CD8-positive, alpha-beta memory T cell (primary cell): Measurements from ENCODE around the gene SLC25A1. TPM values are rescaled to one million over a fixed set of nuclear protein-coding genes. Genes with fewer than 3 reads are reported as not detected.

Experiments
- CTCF ChIA-PET: fragments of 350-600 bp; sonication (Branson Sonifier 250); formaldehyde crosslinking; loops from one replicate; lab custom pipeline; 2021; ENCODE audit warnings: antibody characterized with exemption; lab: Charles Lee
- POLR2A ChIA-PET: fragments of 350-600 bp; sonication (Branson Sonifier 250); formaldehyde crosslinking; loops from one replicate; lab custom pipeline; 2021; ENCODE audit warnings: antibody characterized with exemption; lab: Charles Lee
- DNase-seq, 5 donors: peaks; one replicate each; pipeline versions ENCODE4 v3.0.0 to v3.0.0-alpha.2; 2020 to 2022; ENCODE audit warnings: mixed read lengths in 1 of 5
- H3K27ac ChIP-seq: one replicate; pipeline ENCODE4 v1.7.0; 2013; ENCODE audit warnings: low read depth, mild to moderate bottlenecking, low read length, moderate library complexity
- H3K27me3 ChIP-seq: 2 replicates; pipeline ENCODE4 v1.7.0; 2013; ENCODE audit warnings: low read length, mild to moderate bottlenecking; ENCODE audit not compliant: insufficient read depth, poor library complexity, severe bottlenecking
- H3K36me3 ChIP-seq: 2 replicates; pipeline ENCODE4 v1.7.0; 2013; ENCODE audit warnings: mild to moderate bottlenecking, low read length, moderate library complexity; ENCODE audit not compliant: insufficient read depth
- H3K4me1 ChIP-seq: 2 replicates; pipeline ENCODE4 v1.7.0; 2013; ENCODE audit warnings: mild to moderate bottlenecking, low read length, moderate library complexity; ENCODE audit not compliant: insufficient read depth
- H3K4me3 ChIP-seq: 2 replicates; pipeline ENCODE4 v1.7.0; 2013; ENCODE audit warnings: mild to moderate bottlenecking, low read length
- H3K9me3 ChIP-seq: 2 replicates; pipeline ENCODE4 v1.7.0; 2013; ENCODE audit warnings: mild to moderate bottlenecking, low read length
- H3K27ac Mint-ChIP-seq, 8 donors: one replicate each; pipeline ENCODE4 v1.8.0; 2020 to 2021; ENCODE audit warnings: mixed read lengths in 8 of 8, mild to moderate bottlenecking in 6 of 8, inconsistent platforms in 3 of 8, moderate library complexity in 3 of 8
- H3K27me3 Mint-ChIP-seq, 2 donors: one replicate each; pipeline ENCODE4 v1.8.0; 2020 to 2021; ENCODE audit warnings: mixed read lengths in 2 of 2, mild to moderate bottlenecking in 1 of 2, moderate library complexity in 1 of 2
- H3K36me3 Mint-ChIP-seq, 3 donors: one replicate each; pipeline ENCODE4 v1.8.0; 2020 to 2021; ENCODE audit warnings: mixed read lengths in 3 of 3, inconsistent platforms in 1 of 3, mild to moderate bottlenecking in 1 of 3
- H3K4me1 Mint-ChIP-seq, 3 donors: one replicate each; pipeline ENCODE4 v1.8.0; 2020 to 2021; ENCODE audit warnings: mixed read lengths in 3 of 3, inconsistent platforms in 1 of 3, mild to moderate bottlenecking in 1 of 3
- H3K4me3 Mint-ChIP-seq, 7 donors: one replicate each; pipeline ENCODE4 v1.8.0; 2020 to 2021; ENCODE audit warnings: mixed read lengths in 7 of 7, mild to moderate bottlenecking in 6 of 7, moderate library complexity in 4 of 7, inconsistent platforms in 2 of 7
- H3K9me3 Mint-ChIP-seq, 5 donors: one replicate each; pipeline ENCODE4 v1.8.0; 2020 to 2022; ENCODE audit warnings: mixed read lengths in 5 of 5, mild to moderate bottlenecking in 3 of 5, moderate library complexity in 2 of 5, inconsistent platforms in 1 of 5
- polyA plus RNA-seq: library from polyadenylated mRNA; unstranded; fragments of 300-500 nt; fragmentation: Illumina TruSeq; gene quantifications from one replicate; pipeline ENCODE4 v1.2.3, GENCODE V29; 2021
- total RNA-seq, 2 experiments: library from RNA; stranded (reverse); gene quantifications; one replicate each; pipeline ENCODE4 v1.2.3, GENCODE V29; 2021

The SLC25A1 gene
- total and polyA plus RNA-seq, 3 experiments from 2014 or later: 42.4 to 69.9 (median 44.7) TPM

DNA sequence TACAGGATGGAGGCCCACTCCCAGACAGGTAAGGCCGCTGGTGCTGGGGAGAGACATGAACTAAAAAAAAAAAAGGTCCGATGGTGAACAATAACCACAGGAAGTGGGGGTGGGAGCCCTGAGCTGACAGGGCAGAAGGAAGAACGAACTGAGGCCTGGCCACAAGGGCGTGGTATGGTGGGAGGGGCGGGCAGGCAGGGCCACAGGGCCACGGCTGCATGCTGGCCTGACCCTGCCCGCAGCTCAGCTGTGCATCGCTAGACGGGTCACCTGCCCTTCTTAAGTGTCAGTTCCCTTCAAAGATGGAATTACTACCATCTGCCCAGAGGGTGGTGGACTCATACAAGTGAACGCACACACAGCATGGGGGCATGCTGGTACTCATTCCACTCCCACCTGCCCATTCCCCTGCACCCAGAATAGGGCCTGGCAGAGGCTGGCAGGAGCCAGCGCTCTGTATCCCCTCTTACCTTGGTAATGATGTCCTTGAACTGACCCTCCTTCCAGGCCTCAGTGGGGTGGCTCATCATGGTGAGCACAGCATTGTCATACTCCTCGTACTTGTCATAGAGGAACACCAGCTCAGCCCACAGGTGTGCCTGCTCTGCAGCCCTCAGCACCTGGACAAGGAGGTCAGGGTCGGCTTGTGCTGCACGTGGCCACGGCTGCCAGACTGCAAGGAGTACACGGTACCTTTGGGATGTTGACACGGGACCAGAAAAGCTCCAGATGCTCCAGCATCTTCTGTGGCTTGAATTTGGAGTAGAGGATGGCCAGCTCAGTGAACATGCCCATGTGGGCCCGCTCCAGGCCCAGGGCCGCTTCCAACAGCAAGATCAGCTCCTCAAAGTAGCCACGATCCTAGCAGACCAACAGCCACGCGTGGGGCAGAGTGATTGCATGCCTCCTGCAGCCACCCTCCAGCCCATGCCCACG is 17.5 kb upstream of the SLC25A1 start:
- Histone ChIP-seq H3K27ac (no peak overlapping the region), H3K36me3 (no peaks in the 10 kb centered on the region), H3K4me1 (peaks cover 9% of the 10 kb centered on the region), H3K27me3 (no peaks in the 10 kb centered on the region), H3K4me3 (no peak overlapping the region), H3K9me3 (no peaks in the 10 kb centered on the region)
- H3K27ac Mint-ChIP-seq: peak overlapping the region in 3 of 8 donors; percentile 54 to 59 (median 56)
- CTCF ChIA-PET: interaction anchor here (1.6 kb wide), 1 partner anchor 52 kb away, joined by 6 read pairs; the partner anchor contains the start of gene ESS2
- no peak for DNase-seq
- H3K4me3 Mint-ChIP-seq: peak overlapping the region in 3 of 7 donors; percentile 19 to 71 (median 26)
- peaks cover 14 to 25% (median 18%) of the 10 kb centered on the region in 3 donors for H3K4me1 Mint-ChIP-seq
- H3K27me3 Mint-ChIP-seq: peaks cover 3 to 15% of the 10 kb centered on the region in 2 donors
- peaks cover 0 to 2% (median 0%) of the 10 kb centered on the region in 3 donors for H3K36me3 Mint-ChIP-seq
- no peaks in the 10 kb centered on the region for H3K9me3 Mint-ChIP-seq
- POLR2A ChIA-PET: no interaction called here

GRCh38 chr22:19194766-19195536 is 16.4 kb upstream of the SLC25A1 start:
- H3K27me3 ChIP-seq: no peaks in the 10 kb centered on the region
- CTCF ChIA-PET: interaction anchor here (1.6 kb wide), 1 partner anchor 51 kb away, joined by 6 read pairs; the partner anchor contains the start of gene ESS2
- Mint-ChIP-seq H3K4me3 (no peak overlapping the region), H3K27ac (peak overlapping the region in 3 of 8 donors; percentile 12 to 61 (median 59)), H3K36me3 (peaks cover 0 to 2% (median 0%) of the 10 kb centered on the region in 3 donors), H3K4me1 (peaks cover 14 to 25% (median 18%) of the 10 kb centered on the region in 3 donors), H3K9me3 (no peaks in the 10 kb centered on the region), H3K27me3 (peaks cover 3 to 15% of the 10 kb centered on the region in 2 donors)
- DNase-seq: no peak
- POLR2A ChIA-PET: no interaction called here
- no peak overlapping the region for H3K4me3 ChIP-seq
- H3K9me3 ChIP-seq: no peaks in the 10 kb centered on the region
- H3K4me1 ChIP-seq: peaks cover 9% of the 10 kb centered on the region
- H3K36me3 ChIP-seq: no peaks in the 10 kb centered on the region
- H3K27ac ChIP-seq: no peak overlapping the region

DNA sequence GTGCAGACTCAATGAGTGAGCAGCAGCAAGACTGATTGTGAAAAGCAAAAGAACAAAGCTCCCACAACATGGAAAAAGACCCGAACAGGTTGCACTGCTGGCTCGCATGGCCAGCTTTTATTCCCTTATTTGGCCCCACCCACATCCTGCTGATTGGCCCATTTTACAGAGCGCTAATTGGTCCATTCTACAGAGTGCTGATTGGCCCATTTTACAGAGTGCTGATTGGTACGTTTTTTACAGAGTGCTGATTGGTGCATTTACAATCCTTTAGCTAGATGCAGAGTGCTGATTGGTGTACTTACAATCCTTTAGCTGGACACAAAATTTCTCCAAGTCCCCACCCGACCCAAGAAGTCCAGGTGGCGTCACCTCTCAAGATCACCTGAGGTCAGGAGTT is 15.3 kb upstream of the SLC25A1 start:
- no peaks in the 10 kb centered on the region for H3K36me3 ChIP-seq
- Mint-ChIP-seq H3K27me3 (peaks cover 3 to 15% of the 10 kb centered on the region in 2 donors), H3K36me3 (peaks cover 0 to 2% (median 0%) of the 10 kb centered on the region in 3 donors), H3K4me3 (no peak overlapping the region), H3K4me1 (peaks cover 14 to 25% (median 18%) of the 10 kb centered on the region in 3 donors), H3K27ac (no peak overlapping the region), H3K9me3 (no peaks in the 10 kb centered on the region)
- H3K9me3 ChIP-seq: no peaks in the 10 kb centered on the region
- H3K4me3 ChIP-seq: no peak overlapping the region
- CTCF ChIA-PET: no interaction called here
- POLR2A ChIA-PET: no interaction called here
- H3K27ac ChIP-seq: no peak overlapping the region
- no peaks in the 10 kb centered on the region for H3K27me3 ChIP-seq
- no peak for DNase-seq
- H3K4me1 ChIP-seq: peaks cover 9% of the 10 kb centered on the region

DNA sequence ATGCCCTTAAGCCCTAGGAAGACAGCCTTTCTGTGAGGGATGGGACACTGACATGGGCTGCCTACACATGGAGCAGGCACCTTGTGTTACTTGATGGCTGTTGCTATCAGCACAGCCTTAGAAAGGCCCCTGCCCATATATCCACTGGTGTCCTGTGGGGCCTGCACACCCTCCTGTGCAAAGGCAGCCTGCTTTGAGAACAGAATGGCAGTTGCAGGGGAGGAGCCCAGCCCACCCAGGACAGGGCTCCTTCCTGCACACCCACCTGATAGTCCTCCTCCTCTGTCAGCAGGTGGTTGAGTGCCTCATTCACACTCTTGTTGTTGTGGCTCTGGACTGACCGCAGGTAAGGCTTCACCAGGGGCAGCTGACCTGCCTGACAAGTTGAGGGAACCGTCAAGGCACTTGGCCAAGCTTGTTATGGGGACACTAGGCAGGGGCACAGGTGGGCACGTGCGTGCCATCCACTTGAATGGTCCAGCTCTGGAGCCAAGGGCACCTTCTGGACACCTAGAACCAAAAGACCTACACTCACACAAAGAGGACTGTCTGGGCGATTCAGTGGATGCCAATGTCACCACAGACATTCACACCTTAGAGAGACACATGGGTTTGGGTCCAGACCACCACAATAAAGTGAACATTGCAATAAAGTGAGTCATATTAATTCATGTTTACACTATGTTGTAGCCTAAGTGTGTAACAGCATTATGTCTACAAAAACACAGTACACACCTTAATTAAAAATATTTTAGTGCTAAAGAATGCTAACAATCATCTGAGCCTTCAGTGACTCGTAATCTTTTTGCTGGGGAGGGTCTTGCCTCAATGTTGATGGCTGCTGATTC is 9.4 kb upstream of the SLC25A1 start:
- no peaks in the 10 kb centered on the region for H3K4me1 Mint-ChIP-seq
- Histone ChIP-seq H3K4me3 (no peak overlapping the region), H3K27ac (no peak overlapping the region), H3K36me3 (no peaks in the 10 kb centered on the region), H3K4me1 (no peaks in the 10 kb centered on the region), H3K27me3 (no peaks in the 10 kb centered on the region), H3K9me3 (no peaks in the 10 kb centered on the region)
- H3K9me3 Mint-ChIP-seq: no peaks in the 10 kb centered on the region
- peaks cover 0 to 10% of the 10 kb centered on the region in 2 donors for H3K27me3 Mint-ChIP-seq
- CTCF ChIA-PET: interaction anchor here (1.4 kb wide), 1 partner anchor 43 kb away, joined by 4 read pairs; the partner anchor contains the start of gene ESS2
- POLR2A ChIA-PET: no interaction called here
- DNase-seq: no peak
- H3K27ac Mint-ChIP-seq: peak overlapping the region in 1 of 8 donors; percentile 33
- no peak overlapping the region for H3K4me3 Mint-ChIP-seq
- H3K36me3 Mint-ChIP-seq: no peaks in the 10 kb centered on the region

DNA sequence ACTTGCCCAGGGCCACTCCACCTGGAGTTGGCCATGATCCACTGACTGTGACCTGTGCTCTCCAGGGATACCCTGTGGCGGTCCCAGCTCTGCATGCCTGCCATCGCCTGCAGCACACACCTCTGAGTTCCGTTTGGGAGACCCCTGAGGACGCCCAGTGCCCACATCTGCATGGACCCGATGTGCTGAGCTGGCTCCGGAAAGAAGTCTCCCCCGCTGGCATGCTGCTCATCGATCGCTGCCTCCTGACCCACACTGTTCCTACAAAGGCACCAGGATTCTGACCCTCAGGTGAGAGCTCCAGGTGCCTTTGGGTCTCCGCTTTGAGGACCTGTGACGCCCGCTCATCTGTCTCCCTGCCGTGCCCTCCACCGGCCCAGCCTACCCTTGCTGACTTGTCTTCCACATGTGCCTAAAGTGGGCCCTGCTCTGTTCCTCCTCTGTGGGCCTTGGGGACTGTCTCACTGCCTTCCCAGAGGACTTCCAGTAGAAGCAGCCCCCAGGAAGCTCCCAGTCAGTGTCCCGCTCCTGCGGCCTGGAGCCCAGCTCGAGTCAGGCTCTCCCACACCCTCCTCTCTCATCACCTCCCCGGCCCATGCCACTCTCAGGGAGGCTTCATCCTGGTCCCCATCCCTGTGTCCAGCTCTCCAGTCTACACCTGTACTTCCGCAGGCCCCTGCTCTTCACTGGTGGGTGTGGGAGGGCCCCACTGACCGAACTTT is 5.9 kb upstream of the SLC25A1 start:
- POLR2A ChIA-PET: no interaction called here

GRCh38 chr22:19183216-19183615 is 4.7 kb upstream of the SLC25A1 start:
- Mint-ChIP-seq H3K9me3 (no peaks in the 10 kb centered on the region), H3K27ac (no peak overlapping the region), H3K4me1 (peaks cover 5 to 20% (median 10%) of the 10 kb centered on the region in 3 donors), H3K4me3 (no peak overlapping the region), H3K36me3 (peaks cover 0 to 3% (median 0%) of the 10 kb centered on the region in 3 donors), H3K27me3 (peaks cover 0 to 4% of the 10 kb centered on the region in 2 donors)
- ChIA-PET CTCF (no interaction called here), POLR2A (no interaction called here)
- H3K4me1 ChIP-seq: peaks cover 19% of the 10 kb centered on the region
- no peaks in the 10 kb centered on the region for H3K36me3 ChIP-seq
- no peak overlapping the region for H3K27ac ChIP-seq
- no peak overlapping the region for H3K4me3 ChIP-seq
- no peaks in the 10 kb centered on the region for H3K27me3 ChIP-seq
- H3K9me3 ChIP-seq: no peaks in the 10 kb centered on the region
- DNase-seq: no peak

More for the DNA sequence above, 5.9 kb upstream of the SLC25A1 start:
- no peak overlapping the region for H3K27ac Mint-ChIP-seq
- CTCF ChIA-PET: no interaction called here
- Histone ChIP-seq H3K27ac (no peak overlapping the region), H3K4me3 (no peak overlapping the region), H3K36me3 (no peaks in the 10 kb centered on the region), H3K27me3 (no peaks in the 10 kb centered on the region), H3K4me1 (peaks cover 14% of the 10 kb centered on the region), H3K9me3 (no peaks in the 10 kb centered on the region)
- DNase-seq: no peak
- no peaks in the 10 kb centered on the region for H3K36me3 Mint-ChIP-seq
- peaks cover 0 to 4% of the 10 kb centered on the region in 2 donors for H3K27me3 Mint-ChIP-seq
- H3K4me3 Mint-ChIP-seq: peak overlapping the region in 1 of 7 donors; percentile 68
- no peaks in the 10 kb centered on the region for H3K9me3 Mint-ChIP-seq
- H3K4me1 Mint-ChIP-seq: peaks cover under 1 to 16% (median 7%) of the 10 kb centered on the region in 3 donors
